ENCODE data around the gene CPNE7. TPM values are rescaled to one million over a fixed set of nuclear protein-coding genes. Genes with fewer than 3 reads are reported as not detected.

Gene CPNE7
- total and polyA plus RNA-seq, 2 of the 8 experiments (the other 6 are each of a cell fraction or from before 2014, with no cell fraction given): 10.0 to 23.7 TPM

DNA sequence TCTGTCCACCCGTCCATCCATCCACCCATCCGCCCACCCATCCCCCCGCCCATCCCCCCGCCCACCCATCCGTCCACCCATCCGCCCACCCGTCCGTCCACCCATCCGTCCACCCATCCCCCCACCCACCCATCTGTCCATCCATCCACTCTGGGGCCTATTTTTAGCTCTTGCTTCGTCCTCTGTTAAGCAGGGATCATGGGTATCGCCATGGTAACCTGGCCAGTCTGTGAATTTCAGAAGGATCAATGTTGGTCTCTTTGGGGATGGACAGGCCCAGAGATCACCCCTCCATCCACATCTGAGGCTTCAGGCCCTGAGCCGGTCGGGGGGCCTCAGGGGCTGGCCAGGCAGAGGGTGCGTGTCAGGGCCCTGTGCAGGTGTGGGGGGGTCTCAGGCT lies 22.6 kb downstream of the CPNE7 start:
- Histone ChIP-seq H3K36me3 (ENCODE audit: control insufficient read depth in 2 of 4, insufficient read depth in 4 of 4, low read length in 3 of 4) (no peaks in the 10 kb centered on the region), H2BK120ac (replicated peaks; ENCODE audit: low read depth, low read length) (no peak overlapping the region), H2BK5ac (ENCODE audit: low read depth, low read length) (no peak overlapping the region), H3K9ac (replicated peaks in 1 of 4; ENCODE audit: extremely low read depth in 1 of 4, low read depth in 3 of 4, low read length in 3 of 4) (no peak overlapping the region), H2AFZ (ENCODE audit: low read length) (no peak overlapping the region), H3K27ac (ENCODE audit: low read depth, low read length) (no peak overlapping the region), H4K91ac (replicated peaks; ENCODE audit: insufficient read length, low read length) (no peak overlapping the region), H3K27me3 (replicated peaks in 1 of 4; ENCODE audit: control insufficient read depth in 3 of 4, extremely low read depth in 1 of 4, insufficient read depth in 3 of 4, low read length in 3 of 4) (no peaks in the 10 kb centered on the region; a peak in 1 of 7 replicates), H4K20me1 (replicated peaks in 1 of 2; ENCODE audit: control insufficient read depth in 1 of 2, insufficient read depth in 2 of 2, low read length in 2 of 2) (peaks cover 0 to 11% of the 10 kb centered on the region in 2 experiments), H3K23ac (ENCODE audit: insufficient read length) (no peak overlapping the region), H3K9me3 (ENCODE audit: insufficient read depth in 2 of 2, low read depth in 1 of 2, low read length in 1 of 2) (no peaks in the 10 kb centered on the region), H4K8ac (ENCODE audit: extremely low read depth, insufficient read depth, low read length) (no peak overlapping the region), H3K56ac (replicated peaks; ENCODE audit: insufficient read length, low read depth, low read length) (no peak overlapping the region), H3K14ac (ENCODE audit: insufficient read length) (no peak overlapping the region), H3K4me3 (ENCODE audit: extremely low read depth in 1 of 4, insufficient read depth in 2 of 4, low read depth in 3 of 4, low read length in 4 of 4) (no peak overlapping the region), H3K23me2 (ENCODE audit: low read depth, low read length) (peaks cover 2% of the 10 kb centered on the region), H3K4ac (replicated peaks; ENCODE audit: insufficient read length, low read depth, low read length) (no peak overlapping the region), H2BK12ac (ENCODE audit: low read depth, low read length) (no peak overlapping the region), H3K18ac (ENCODE audit: extremely low read depth, low read length) (no peak overlapping the region), H2BK20ac (ENCODE audit: low read length) (no peak overlapping the region), H3K79me1 (ENCODE audit: low read depth, low read length) (no peaks in the 10 kb centered on the region), H2BK15ac (ENCODE audit: low read length) (no peak overlapping the region), H2AK5ac (ENCODE audit: low read depth, low read length) (no peak overlapping the region), H3K4me1 (replicated peaks in 1 of 4; ENCODE audit: control insufficient read depth in 3 of 4, insufficient read depth in 4 of 4, low read length in 3 of 4) (peaks cover 0 to 11% (median 9%) of the 10 kb centered on the region in 4 experiments; a peak in 5 of 7 replicates), H4K5ac (ENCODE audit: insufficient read length, low read depth, low read length) (no peak overlapping the region), H3K4me2 (ENCODE audit: insufficient read depth in 1 of 2, low read depth in 2 of 2, low read length in 2 of 2) (no peak overlapping the region), H3K79me2 (ENCODE audit: control insufficient read depth in 1 of 2, insufficient read depth in 2 of 2, low read length in 2 of 2) (no peaks in the 10 kb centered on the region)
- TF ChIP-seq RXRA (IDR thresholded peaks at IDR 0.05; ENCODE audit: insufficient read depth, low read depth, low read length) (no peak), FOSL1 (IDR thresholded peaks at IDR 0.05; ENCODE audit: insufficient read depth, low read depth, low read length) (no peak), CEBPB (IDR thresholded peaks at IDR 0.05; ENCODE audit: low read depth, low read length) (no peak), PHF8 (conservative IDR thresholded peaks at IDR 0.05; ENCODE audit: low read depth, low read length) (no peak), SAP30 (IDR thresholded peaks at IDR 0.05; ENCODE audit: insufficient read depth, insufficient replicate concordance, low read length) (no peak), TAF1 (IDR thresholded peaks at IDR 0.05; ENCODE audit: low read depth, low read length) (no peak)
- no peak for FAIRE-seq
- 97% methylated on average over 5 of the region's 14 CpGs; no CpG with 5 or more reads in 1 of the 2 experiments for WGBS, 2 experiments (ENCODE audit: extremely low coverage in 1 of 2, insufficient coverage in 1 of 2, insufficient read length in 1 of 2, insufficient replicate concordance in 2 of 2, low coverage in 1 of 2, low lambda C conversion rate in 2 of 2, missing lambda C conversion rate in 1 of 2)
- CTCF ChIA-PET (ENCODE audit: partially characterized antibody): no interaction called here
- no peak for DNase-seq (ENCODE audit: low read depth in 1 of 2, low spot score in 2 of 2)
- POLR2A ChIA-PET (ENCODE audit: partially characterized antibody): interaction anchor here (1.0 to 1.4 kb wide), 3 partner anchors 15 to 37 kb away, joined by 4 to 5 read pairs (median 5); partner anchors contain the start of gene DPEP1

Measured in H1 (cell line).